WTC11 (cell line): ENCODE measurements around the gene TFAP2B.

Experiments used
- FOXK1 ChIP-seq: sonication (generic); formaldehyde crosslinking; IDR thresholded peaks from 2 replicates; pipeline ENCODE4 v1.8.0; 2022; ENCODE audit warnings: mild to moderate bottlenecking, moderate library complexity, missing genetic modification reagents
- TF ChIP-seq, protein P1 (sequence below): fragments of 200-600 bp; IDR thresholded peaks from 2 replicates; pipeline ENCODE4 v1.8.0; 2022; ENCODE audit warnings: antibody characterized with exemption

DNA sequence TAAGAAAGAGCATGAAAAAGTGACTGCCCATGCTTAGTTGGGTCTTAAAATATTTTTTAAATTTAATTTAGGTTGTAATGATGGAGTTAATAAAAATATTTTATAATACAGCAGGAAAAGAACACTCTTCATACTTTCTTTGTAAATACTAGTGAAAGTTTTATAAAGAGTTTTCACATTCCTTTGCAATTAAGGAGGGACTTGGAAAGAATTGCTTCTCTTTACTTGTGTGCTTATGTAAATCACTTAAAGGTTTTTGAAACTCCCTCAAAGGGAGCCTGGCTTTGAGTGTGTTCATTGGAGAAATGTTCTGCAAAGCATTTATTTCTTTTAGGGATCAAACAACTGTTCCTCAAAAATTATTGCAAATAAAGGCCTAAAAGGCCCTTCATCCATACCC lies 11.6 kb upstream of the TFAP2B start:
- TF ChIP-seq, protein P1, sequence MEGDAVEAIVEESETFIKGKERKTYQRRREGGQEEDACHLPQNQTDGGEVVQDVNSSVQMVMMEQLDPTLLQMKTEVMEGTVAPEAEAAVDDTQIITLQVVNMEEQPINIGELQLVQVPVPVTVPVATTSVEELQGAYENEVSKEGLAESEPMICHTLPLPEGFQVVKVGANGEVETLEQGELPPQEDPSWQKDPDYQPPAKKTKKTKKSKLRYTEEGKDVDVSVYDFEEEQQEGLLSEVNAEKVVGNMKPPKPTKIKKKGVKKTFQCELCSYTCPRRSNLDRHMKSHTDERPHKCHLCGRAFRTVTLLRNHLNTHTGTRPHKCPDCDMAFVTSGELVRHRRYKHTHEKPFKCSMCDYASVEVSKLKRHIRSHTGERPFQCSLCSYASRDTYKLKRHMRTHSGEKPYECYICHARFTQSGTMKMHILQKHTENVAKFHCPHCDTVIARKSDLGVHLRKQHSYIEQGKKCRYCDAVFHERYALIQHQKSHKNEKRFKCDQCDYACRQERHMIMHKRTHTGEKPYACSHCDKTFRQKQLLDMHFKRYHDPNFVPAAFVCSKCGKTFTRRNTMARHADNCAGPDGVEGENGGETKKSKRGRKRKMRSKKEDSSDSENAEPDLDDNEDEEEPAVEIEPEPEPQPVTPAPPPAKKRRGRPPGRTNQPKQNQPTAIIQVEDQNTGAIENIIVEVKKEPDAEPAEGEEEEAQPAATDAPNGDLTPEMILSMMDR, result no peak
- TF ChIP-seq FOXK1 (CRISPR knock-in tag), result no peak
